HG03060 (cell line): Measurements from ENCODE around the gene APOA5.
"Not testable (repeated sequence)": the region's sequence is repeated elsewhere in the genome, so short reads cannot be mapped to it uniquely, and the experiment has no call there.

ENCODE experiments used
- ATAC-seq: cut with Tn5 transposase; IDR thresholded peaks from one replicate; pipeline ENCODE4 v1.9.1; 2021; ENCODE audit warnings: low read depth, moderate number of reproducible peaks; ENCODE audit not compliant: unreplicated experiment

The APOA5 gene

GRCh38 chr11:116791813-116792143 lies at the start of gene APOA5:
Gene APOA5, minus strand, starts transcription at chr11:116791879. Its CDS starts 19 bp downstream, at chr11:116791860.
- no peak for ATAC-seq

- no peak for ATAC-seq
Observed at GRCh38 chr11:116840746-116841296, 49.1 kb upstream of the APOA5 start.

DNA sequence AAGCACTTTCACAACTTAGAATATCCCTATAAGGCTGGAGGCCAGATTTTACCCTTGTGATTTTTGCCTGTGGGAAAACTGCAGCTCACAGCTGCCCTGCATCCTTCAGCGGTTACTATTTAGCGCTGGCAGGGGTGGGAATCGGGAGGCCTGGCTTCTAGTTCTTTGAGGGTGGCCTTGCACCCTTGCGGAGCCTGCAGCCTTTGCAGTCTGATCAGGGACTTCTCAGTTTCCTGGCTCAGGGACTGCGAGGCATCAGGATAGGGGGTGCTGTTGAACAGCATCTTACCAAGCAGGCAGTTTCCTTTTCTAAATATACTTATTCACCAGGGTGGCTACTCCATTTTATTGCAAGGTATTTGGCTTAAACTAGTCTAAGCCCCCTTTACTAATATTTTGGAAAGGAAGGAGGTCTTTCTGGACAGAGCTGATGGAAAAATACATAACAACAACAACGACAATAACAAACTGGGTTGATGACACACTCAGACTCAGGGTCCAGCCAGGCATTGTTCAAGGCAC lies 48.6 kb upstream of the APOA5 start:
- no peak for ATAC-seq

GRCh38 chr11:116838321-116839084 lies 46.8 kb upstream of the APOA5 start:
- ATAC-seq = no peak

GRCh38 chr11:116837231-116838091 lies 45.8 kb upstream of the APOA5 start, which contains the start of gene APOA1:
Gene APOA1, minus strand, starts transcription at chr11:116837622. Its CDS starts 235 bp downstream, at chr11:116837387.
- no peak for ATAC-seq

GRCh38 chr11:116836632-116836991 lies 44.9 kb upstream of the APOA5 start:
- no peak for ATAC-seq

- peak; percentile 48 for ATAC-seq
Observed at GRCh38 chr11:116835791-116836631, 44.3 kb upstream of the APOA5 start.

- no peak for ATAC-seq
Observed at GRCh38 chr11:116835042-116835772, 43.5 kb upstream of the APOA5 start.

DNA sequence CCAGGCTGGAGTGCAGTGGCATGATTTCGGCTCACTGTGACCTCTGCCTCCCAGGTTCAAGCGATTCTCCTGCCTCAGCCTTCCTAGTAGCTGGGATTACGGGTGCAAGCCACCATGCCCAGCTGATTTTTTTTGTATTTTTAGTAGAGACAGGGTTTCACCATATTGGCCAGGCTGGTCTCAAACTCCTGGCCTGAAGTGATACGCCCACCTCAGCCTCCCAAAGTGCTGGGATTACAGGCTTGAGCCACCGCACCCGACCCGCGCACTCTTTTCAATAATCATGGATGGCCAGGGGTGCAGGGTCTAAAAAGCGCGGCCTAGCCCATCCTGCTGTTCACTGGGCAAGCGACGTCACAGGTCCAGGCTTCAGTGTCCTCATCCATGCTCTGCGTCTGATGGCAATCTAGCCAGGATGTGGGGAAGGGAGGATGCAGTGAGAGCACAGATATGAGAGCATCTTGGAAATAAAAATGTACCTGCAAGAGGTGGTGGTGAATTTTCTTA lies 42.9 kb upstream of the APOA5 start:
- not testable (repeated sequence) for ATAC-seq

GRCh38 chr11:116833816-116834534 lies 42.3 kb upstream of the APOA5 start:
- no peak for ATAC-seq

- no peak for ATAC-seq
Observed at GRCh38 chr11:116833491-116833815, 41.8 kb upstream of the APOA5 start.

DNA sequence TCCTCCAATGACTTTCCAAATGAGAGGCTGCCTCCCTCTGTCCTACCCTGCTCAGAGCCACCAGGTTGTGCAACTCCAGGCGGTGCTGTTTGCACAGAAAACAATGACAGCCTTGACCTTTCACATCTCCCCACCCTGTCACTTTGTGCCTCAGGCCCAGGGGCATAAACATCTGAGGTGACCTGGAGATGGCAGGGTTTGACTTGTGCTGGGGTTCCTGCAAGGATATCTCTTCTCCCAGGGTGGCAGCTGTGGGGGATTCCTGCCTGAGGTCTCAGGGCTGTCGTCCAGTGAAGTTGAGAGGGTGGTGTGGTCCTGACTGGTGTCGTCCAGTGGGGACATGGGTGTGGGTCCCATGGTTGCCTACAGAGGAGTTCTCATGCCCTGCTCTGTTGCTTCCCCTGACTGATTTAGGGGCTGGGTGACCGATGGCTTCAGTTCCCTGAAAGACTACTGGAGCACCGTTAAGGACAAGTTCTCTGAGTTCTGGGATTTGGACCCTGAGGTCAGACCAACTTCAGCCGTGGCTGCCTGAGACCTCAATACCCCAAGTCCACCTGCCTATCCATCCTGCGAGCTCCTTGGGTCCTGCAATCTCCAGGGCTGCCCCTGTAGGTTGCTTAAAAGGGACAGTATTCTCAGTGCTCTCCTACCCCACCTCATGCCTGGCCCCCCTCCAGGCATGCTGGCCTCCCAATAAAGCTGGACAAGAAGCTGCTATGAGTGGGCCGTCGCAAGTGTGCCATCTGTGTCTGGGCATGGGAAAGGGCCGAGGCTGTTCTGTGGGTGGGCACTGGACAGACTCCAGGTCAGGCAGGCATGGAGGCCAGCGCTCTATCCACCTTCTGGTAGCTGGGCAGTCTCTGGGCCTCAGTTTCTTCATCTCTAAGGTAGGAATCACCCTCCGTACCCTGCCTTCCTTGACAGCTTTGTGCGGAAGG lies 40.9 kb upstream of the APOA5 start:
- ATAC-seq = no peak

DNA sequence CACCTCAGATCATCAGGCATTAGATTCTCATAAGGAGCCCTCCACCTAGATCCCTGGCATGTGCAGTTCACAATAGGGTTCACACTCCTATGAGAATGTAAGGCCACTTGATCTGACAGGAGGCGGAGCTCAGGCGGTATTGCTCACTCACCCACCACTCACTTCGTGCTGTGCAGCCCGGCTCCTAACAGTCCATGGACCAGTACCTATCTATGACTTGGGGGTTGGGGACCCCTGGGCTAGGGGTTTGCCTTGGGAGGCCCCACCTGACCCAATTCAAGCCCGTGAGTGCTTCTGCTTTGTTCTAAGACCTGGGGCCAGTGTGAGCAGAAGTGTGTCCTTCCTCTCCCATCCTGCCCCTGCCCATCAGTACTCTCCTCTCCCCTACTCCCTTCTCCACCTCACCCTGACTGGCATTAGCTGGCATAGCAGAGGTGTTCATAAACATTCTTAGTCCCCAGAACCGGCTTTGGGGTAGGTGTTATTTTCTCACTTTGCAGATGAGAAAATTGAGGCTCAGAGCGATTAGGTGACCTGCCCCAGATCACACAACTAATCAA lies 40.2 kb upstream of the APOA5 start:
- no peak for ATAC-seq

DNA sequence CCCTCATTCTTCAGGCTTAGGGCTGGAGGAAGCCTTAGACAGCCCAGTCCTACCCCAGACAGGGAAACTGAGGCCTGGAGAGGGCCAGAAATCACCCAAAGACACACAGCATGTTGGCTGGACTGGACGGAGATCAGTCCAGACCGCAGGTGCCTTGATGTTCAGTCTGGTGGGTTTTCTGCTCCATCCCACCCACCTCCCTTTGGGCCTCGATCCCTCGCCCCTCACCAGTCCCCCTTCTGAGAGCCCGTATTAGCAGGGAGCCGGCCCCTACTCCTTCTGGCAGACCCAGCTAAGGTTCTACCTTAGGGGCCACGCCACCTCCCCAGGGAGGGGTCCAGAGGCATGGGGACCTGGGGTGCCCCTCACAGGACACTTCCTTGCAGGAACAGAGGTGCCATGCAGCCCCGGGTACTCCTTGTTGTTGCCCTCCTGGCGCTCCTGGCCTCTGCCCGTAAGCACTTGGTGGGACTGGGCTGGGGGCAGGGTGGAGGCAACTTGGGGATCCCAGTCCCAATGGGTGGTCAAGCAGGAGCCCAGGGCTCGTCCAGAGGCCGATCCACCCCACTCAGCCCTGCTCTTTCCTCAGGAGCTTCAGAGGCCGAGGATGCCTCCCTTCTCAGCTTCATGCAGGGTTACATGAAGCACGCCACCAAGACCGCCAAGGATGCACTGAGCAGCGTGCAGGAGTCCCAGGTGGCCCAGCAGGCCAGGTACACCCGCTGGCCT lies 38.7 kb upstream of the APOA5 start:
- ATAC-seq = no peak

GRCh38 chr11:116829525-116830183 lies 38.0 kb upstream of the APOA5 start, which contains the start of gene APOC3:
Gene APOC3, plus strand, starts transcription at chr11:116829907. Its CDS starts 676 bp downstream, at chr11:116830583.
- no peak for ATAC-seq
